ENCODE measurements around the gene MS4A7.

- TF ChIP-seq CTCF (IDR thresholded peaks at IDR 0.05) (no peak), POLR2A (IDR thresholded peaks at IDR 0.05) (no peak)
Observed at GRCh38 chr11:60367009-60367408, 11.3 kb upstream of the MS4A7 start.
